Jurkat, Clone E6-1 (cell line): ENCODE measurements around the gene ZNF865.

Experiments
- DNase-seq: peaks from one replicate; pipeline ENCODE4 v3.0.0-alpha.2; 2011; ENCODE audit warnings: low read depth, low spot score
- H3K4me3 ChIP-seq: 2 replicates; pipeline ENCODE4 v1.5.1; 2011; ENCODE audit warnings: mild to moderate bottlenecking, low read length, control low read depth, moderate library complexity

The ZNF865 gene

DNA sequence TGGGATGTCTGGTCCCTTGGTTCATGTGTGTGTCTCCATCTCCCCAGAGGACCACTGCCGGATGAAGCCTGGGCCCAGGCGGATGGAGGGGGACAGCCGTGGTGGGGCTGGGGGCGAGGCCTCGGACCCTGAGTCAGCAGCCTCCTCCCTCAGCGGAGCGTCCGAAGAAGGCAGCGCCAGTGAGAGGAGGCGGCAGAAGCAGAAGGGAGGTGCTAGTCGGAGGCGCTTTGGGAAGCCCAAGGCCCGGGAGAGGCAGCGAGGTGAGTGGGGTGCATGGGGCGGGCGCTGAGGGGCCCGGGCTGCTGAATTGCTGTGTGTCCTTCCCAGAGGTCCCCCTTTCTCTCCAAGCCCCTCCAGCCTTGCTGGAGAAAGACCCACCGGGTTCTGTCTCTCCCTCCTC lies 45.8 kb downstream of the ZNF865 start:
- DNase-seq = no peak
- H3K4me3 ChIP-seq = no peak overlapping the region

DNA sequence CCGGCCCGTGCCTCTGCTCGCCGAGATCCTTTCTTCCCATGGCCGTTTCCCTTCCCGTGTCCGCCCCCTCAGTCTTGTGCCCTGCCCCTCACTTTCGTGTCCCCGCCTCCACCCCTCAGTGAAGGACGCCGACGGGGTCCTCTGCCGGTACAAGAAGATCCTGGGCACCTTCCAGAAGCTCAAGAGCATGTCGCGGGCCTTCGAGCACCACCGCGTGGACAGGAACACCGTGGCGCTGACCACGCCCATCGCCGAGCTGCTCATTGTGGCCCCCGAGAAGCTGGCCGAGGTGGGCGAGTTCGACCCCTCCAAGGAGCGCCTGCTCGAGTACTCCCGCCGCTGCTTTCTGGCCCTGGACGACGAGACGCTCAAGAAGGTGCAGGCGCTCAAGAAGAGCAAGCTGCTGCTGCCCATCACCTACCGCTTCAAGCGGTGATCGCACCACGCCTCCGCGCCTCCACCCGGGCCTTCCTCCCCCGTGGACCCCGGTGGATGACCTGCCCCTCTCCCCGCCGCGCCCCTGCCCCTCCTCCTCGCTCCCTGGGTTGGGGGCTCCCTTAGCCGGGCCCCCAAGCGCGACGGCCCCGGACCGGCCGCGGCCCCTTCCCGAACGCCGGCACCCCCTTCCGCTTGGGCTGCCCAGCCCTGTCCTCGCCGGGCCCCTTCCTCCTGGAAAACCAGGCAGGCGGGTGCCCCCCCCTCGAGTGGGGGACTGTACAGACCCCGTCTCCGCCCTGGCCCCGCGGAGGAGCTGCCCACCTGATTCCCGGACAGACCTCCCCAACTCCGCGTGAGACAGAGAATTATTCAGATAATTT lies 47.1 kb downstream of the ZNF865 start:
- no peak for DNase-seq
- peak overlapping the region; percentile 83; the same call in 1 of the 2 replicates for H3K4me3 ChIP-seq

DNA sequence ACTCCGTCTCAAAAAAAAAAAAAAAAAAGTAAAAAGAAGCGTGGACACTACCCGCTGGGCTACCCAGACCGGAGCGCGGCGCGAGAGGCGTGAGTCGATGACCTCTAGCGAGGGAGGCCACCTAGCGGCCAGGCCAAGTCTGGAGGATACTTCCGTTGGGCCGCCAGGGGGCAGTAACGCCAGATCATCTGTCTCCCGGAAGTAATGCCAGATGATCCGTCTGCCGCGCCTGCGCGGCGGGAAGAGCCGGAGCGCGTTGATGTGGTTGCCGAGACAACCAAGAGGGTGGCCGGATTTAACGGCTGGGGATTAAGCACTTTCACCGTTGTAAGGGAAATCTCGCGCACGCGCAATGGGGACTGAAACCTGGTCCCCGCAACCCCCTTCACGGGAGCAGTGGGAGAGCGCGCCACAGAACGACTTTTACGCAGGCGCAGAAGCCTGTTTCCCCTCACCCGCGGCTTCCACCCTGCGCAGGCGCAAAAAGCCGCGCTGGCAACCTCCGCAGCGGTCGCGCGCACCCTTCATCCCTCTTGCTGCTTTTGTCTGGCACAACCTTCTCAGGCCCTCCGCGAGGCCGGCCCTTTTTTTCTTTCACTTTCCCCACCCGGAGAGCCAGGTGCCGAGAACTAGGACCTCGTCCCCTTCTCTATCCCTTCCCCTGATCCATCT lies 48.3 kb downstream of the ZNF865 start:
- peak; percentile 99 for DNase-seq
- H3K4me3 ChIP-seq = peak overlapping the region; percentile 83

DNA sequence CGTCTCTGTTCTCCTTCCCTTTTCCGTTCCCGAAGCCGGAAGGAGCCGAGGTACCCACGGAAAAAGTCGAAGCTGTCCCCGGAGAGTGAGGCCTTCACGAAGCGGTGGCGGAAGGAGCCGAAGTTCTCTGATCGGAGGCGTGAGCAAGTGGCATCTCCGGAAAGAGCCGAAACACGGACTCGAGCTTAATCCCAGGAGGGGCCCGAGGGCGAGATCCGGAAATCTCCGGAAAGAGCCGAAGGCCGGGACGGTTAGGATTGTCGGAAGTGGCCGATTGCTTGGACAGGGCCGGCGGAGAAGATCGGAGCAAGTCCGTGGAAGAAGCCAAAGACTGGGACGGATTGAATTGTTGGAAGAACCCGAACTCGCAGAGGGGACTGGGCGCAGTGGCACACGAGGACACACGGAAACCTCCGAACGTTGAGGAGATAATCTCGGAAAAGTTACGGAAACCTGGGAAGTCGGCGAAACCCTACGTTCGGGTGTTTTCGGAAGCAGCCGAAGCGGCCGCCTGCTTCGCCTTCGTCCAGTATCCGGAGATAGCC lies 48.9 kb downstream of the ZNF865 start:
- peak overlapping the region; percentile 83 for H3K4me3 ChIP-seq
- peak; percentile 99 for DNase-seq

DNA sequence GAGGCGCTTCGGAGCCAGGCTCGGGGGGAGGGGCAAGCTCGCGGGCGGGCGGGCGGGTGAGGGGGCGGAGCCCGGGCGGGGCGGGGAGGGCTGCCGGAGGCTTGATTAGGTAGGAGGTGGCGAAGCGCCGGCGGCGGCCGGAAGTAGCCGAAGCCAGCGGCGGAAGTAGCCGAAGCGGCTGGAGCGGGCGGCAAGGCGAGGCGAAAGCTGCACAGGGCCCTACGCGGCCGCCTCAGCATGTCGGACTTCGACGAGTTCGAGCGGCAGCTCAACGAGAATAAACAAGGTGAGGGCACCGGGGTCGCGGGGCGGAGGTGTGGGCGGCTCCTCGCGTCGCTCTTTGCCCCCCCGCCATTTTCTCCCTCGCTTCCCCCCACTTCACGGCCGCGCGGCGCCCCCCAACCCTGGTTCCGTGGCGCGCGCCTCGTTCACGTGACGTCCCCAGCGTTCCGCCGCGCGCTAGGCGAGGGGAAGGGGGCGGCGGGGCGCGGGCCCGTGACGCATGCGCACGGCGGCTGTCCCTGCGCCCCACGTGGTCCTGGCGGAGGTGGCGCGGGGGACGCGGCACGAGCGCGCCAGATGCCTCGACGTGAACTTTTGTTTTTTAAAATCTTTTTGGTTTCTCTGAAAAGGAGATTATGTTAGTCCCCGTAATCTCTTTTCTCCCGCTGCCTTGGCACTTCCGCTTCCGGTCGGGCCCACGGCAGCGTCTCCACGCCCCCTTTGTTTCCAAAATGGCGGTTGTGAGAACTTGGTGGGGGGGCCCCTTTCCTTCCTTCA lies 49.6 kb downstream of the ZNF865 start, which contains the start of gene U2AF2:
Gene U2AF2, plus strand, starts transcription at position 168 of the 780 bp plus-strand sequence. Its CDS starts 70 bp downstream, at position 238.
- peak; percentile 87 for DNase-seq
- peak within 1 kb of the TSS; percentile 83 for H3K4me3 ChIP-seq

DNA sequence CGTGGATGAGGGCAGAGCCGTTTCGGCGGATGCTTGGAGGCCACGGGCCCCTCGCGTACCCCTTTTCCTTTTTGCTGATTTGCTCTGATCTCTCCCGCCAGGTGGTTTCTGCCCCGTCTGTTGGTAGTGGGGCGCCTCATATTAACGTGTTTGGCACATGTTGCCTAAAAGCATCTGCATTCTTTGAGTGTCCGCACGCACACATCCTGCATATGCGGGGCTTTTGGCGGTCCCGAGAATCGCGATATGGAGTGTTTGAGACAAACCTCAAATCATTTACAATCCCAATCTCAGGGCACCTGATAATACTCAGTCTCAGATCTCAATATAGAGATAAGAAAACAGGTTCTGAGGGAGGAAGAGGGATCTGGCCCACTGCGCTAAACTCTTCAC lies 50.2 kb downstream of the ZNF865 start:
- DNase-seq = no peak
- peak overlapping the region; percentile 79 for H3K4me3 ChIP-seq

DNA sequence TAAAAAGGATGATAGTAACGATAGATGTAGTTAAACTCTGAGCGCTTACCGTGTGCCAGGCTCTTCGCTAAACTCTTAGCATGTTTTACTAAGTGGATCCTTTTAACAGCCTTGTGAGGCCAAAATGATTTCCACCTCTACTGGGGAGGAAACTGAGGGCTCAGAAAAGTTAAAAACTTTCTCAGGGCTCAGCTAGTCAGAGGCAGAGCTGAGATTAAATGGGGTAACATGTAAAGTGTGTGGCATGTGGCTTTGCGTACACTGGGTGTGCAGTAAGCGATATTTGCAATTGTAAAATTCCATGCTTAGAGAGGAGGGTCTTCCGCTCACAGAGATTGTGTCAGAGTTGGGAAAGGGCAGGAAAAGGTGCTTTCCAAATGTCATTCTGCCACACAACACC lies 51.1 kb downstream of the ZNF865 start:
- no peak for DNase-seq
- peak overlapping the region; percentile 79 for H3K4me3 ChIP-seq

DNA sequence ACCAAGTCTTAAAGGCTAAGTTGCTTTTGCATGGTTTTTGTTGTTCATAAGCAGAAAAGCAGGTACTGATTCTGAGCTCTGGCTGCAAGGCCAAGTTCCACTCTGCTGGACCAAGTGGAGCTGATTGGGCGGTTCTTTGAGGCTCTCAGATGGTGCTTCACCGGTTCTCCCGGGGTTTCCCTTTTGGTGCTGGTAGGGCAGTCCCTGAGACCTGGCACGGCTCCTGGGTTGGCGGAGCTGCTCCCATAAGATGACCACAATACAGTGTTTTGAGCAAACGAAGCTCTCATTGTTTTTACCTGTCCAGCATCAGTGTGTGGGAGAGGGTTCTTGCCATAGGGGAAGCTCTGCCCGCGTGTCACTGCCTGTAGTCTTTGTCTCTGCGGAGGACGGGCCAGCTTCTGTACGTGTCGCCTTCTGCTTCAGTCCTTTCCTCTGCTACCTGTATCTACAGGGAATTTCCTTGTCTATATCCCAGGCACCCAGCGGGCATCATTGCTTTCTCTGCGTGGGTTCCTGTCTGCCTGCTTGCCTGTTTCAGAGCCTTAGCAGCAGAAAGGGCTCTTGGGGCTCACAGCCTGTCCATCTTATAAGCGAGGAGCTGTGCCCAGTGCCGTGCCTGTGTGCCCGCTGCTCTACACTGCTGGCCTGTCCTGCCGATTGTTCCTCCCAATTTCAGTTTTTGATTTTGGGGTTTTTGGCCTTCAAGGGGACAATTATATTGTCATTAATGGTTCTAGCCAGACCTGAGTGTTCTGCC lies 51.7 kb downstream of the ZNF865 start:
- peak overlapping the region; percentile 79 for H3K4me3 ChIP-seq

DNA sequence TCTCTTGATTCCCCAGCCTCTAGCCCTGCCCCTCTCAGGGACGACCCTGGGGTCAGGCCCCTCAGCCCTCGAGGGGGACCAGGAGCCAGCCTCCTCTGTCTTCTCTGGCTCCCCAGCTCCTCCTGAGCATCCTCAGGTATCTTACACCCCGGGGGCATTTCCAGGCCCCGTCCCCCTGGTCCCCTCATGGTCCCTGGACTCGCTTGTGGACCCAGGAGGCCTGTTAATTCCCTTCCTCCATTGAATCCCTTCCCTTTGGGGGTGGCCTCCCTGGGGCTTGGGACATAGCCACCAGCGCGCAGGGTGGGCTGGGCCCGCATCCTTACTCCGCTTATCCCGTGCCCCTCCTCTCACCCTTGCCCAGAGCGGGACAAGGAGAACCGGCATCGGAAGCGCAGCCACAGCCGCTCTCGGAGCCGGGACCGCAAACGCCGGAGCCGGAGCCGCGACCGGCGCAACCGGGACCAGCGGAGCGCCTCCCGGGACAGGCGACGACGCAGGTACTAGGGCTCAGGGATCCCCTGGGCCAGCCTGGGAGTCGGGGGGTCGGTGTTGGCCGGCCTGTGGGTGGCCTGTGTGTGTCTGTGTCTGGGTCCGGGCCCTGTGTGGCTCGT lies 53.5 kb downstream of the ZNF865 start:
- DNase-seq = no peak

More for the DNA sequence above, 51.7 kb downstream of the ZNF865 start:
- DNase-seq = no peak

DNA sequence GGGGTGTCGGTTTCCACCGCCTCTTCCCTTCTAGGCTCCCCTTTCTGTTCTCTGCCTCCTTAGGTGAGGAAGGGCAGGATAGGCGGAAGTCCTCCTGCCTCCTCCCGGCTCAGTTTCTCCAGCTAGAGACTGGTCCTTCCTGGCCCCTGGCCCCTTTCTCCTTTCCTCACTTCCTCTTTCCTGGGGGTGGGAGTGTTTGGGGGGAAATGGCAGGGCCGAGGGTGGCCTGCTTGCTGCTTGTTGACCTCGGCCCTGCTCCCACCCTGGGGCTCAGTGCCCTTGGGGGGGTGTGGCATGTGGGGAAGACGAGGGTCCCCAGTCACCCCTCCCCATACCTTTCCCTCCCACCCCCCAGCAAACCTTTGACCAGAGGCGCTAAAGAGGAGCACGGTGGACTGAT lies 54.4 kb downstream of the ZNF865 start:
- no peak overlapping the region for H3K4me3 ChIP-seq
- DNase-seq = no peak

More for the DNA sequence above, 53.5 kb downstream of the ZNF865 start:
- no peak overlapping the region for H3K4me3 ChIP-seq

DNA sequence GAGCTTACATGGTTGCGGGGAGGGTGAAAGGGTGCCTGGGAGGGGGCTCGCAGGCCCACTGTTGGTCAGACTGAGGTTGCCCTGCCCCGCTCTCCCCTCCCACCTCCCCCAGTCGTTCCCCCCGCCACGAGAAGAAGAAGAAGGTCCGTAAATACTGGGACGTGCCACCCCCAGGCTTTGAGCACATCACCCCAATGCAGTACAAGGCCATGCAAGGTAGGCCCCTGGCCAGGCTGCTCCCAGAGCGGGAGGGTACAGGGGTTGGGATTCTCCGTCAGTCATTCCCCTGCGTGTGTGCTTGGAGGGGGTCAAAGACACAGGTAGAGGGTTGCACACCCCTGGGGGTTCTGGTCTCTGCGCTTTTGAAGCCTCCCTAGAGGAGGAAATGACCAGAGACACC lies 55.0 kb downstream of the ZNF865 start:
- no peak for DNase-seq
- no peak overlapping the region for H3K4me3 ChIP-seq

DNA sequence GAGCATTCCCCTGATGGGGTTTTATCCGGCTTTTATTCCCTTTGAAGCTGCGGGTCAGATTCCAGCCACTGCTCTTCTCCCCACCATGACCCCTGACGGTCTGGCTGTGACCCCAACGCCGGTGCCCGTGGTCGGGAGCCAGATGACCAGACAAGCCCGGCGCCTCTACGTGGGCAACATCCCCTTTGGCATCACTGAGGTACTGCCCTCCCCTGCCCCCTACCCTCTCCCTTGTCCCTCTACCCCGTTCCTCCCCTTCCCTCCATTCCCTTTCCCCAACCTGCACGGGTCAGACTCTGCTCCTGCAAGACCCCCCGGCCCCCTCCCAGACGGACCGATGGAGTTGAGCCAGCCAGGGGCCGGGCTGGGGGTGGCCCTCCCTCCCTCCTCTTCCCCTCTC lies 55.5 kb downstream of the ZNF865 start:
- H3K4me3 ChIP-seq = no peak overlapping the region
- no peak for DNase-seq

DNA sequence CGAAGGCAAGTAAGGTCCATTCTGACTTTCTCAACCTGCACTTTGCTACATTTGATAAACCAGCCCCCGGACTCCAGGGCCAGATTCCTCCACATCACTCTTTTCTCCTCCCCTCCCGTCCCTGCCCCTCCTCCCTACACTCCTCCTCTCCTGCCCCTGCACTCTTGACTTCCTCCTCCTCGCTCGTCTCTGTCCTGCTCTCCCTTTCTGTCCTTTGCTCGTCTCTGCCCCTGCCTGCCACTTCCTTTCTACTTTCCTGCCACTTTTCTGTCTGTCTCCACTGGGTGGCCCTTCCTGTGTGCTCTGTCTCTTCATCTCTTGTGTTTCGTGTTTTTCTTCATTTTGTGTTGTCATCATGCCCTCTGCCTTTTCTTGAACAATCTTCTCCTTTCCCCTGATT lies 56.4 kb downstream of the ZNF865 start:
- H3K4me3 ChIP-seq = no peak overlapping the region
- DNase-seq = no peak

DNA sequence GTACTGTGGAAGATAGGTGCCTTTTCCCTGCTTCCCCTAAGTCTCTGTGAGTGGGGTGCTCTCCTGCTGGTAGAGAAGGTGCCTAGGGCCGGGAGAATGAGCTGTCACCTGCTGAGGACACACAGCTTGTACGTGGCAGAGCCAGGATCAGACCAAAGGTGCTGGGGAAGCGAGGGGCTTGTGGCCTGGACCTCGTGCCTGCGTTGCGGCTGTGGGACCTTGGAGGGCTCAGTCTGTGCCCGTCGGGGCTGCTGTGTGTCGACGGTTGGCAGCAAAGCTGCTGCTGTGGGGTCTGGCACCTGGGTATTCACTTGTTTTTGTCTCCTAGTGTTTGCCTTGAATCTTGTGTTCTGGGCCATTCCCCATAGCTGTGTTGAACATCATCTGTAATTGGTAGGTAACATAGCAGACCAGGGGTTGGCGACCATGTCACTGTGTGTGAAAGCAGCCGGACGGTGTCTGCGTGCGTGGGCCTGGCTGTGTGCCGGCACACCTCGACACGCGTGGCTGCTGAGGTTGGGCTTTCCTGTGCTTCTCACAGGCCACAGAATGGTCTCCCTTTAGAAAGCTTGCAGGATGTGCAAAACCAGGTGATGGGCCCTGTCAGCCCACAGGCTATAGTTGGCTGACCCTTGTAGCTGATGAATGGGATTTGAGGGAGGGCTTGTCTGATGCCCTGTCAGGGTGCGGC lies 58.5 kb downstream of the ZNF865 start:
- DNase-seq = no peak
- H3K4me3 ChIP-seq = no peak overlapping the region

DNA sequence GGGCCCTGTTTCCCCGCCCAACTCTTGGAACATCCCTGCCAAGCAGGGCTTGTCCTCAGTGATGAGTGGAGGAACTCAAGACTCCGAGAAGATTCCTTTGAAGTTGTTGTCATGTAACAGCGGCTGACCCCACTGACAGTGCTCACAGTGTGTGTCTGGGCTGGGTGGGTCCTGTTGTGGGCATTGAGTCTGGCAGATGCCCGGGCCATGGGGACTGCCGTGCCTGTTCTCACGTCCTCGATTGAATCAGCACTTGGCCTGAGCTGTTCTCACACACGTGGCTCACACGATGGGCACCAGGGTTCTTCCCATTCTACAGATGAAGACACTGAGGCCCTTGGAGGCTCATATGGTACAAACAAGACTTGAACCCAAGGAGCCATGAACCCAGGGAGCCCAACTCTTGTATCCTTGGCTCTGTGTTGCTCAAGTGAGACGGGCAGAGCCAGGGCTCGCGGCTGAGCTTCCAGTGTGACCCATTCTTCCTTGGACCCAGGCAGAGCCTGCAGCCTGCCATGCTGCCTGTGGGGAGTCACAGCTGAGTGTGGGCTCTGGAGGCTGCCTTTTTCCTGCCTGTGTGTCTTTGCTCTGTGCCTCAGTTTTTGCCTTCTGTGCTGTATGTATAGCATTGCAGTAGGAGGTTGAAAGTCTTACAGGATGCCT lies 61.0 kb downstream of the ZNF865 start:
- H3K4me3 ChIP-seq = no peak overlapping the region
- DNase-seq = no peak
